NCI-H1105 treated with DMSO at 0.1 percent for 48 hours (cell line): ENCODE data around the gene SEMA6C.
"Not testable (repeated sequence)": the region's sequence is repeated elsewhere in the genome, so short reads cannot be mapped to it uniquely, and the experiment has no call there.

Source experiments
- DNase-seq: peaks from one replicate; lab custom pipeline; 2025; lab: John Stamatoyannopoulos, UW

SEMA6C gene, protein sequence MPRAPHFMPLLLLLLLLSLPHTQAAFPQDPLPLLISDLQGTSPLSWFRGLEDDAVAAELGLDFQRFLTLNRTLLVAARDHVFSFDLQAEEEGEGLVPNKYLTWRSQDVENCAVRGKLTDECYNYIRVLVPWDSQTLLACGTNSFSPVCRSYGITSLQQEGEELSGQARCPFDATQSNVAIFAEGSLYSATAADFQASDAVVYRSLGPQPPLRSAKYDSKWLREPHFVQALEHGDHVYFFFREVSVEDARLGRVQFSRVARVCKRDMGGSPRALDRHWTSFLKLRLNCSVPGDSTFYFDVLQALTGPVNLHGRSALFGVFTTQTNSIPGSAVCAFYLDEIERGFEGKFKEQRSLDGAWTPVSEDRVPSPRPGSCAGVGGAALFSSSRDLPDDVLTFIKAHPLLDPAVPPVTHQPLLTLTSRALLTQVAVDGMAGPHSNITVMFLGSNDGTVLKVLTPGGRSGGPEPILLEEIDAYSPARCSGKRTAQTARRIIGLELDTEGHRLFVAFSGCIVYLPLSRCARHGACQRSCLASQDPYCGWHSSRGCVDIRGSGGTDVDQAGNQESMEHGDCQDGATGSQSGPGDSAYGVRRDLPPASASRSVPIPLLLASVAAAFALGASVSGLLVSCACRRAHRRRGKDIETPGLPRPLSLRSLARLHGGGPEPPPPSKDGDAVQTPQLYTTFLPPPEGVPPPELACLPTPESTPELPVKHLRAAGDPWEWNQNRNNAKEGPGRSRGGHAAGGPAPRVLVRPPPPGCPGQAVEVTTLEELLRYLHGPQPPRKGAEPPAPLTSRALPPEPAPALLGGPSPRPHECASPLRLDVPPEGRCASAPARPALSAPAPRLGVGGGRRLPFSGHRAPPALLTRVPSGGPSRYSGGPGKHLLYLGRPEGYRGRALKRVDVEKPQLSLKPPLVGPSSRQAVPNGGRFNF

DNA sequence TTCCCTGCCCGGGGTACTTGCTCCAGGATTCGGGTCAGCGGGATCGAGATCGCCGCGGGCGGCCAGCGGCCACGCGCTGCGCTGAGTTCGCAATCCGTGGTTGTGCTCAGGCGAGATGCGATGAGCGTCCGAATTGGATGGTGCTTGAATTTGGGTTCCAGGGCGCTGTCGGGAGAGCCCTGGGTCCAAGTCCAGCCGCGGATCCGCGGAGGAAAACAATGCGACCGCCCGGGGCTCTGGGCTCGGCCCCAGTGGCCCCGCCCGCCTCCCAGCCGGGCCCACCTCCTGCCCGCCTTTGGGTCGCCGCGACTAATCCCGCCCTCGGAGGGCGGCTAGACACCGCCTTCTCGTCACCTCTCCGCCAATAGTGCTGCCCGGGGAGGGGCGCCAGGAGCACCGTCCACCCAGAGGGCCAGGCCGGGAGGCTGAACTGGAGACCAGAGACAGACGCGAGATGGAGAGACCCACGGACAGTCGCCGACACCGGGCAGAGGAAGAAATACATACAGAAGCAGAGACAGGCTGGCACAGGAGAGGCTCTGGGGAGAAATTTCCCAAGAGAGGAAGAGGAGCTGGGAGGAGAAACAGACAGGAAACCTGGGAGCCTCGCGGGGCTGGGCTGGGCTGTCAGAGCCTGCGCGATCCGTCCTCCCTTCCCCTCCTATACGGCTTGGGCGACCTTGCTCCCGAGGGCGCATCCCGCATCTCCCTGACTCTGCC, at the start of gene SEMA6C:
SEMA6C (minus strand) TSS at position 220 of the 720 bp plus-strand sequence. CDS start 4,010 bp downstream, outside the sequence.
- peak; percentile 87 for DNase-seq

DNA sequence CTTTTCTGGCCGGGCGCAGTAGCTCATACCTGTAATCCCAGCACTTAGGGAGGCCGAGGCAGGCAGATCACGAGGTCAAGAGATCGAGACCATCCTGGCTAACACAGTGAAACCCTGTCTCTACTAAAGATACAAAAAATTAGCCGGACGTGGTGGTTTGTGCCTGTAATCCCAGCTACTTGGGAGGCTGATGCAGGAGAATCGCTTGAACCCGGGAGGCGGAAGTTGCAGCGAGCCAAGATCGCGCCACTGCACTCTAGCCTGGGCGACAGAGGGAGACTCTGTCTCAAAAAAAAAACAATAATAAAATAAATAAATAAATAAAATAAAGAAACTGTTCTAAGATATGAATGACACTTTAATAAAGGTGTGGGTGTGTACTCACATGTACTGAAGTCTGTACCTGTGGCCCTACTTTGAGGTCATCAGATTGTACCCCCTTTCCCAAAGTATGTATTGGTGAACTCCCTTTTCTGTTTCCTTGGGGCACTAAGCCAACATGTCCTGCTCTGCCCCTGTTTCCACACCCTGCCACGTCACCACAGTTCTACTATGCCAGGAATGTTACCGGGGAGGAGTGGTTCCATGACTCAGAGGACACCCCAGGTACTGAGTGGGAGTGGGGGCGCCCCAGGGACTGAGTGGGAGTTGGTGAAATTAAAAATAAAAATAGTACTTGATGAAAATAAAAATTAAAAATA, 48.6 kb upstream of the SEMA6C start:
- DNase-seq = not testable (repeated sequence)

DNA sequence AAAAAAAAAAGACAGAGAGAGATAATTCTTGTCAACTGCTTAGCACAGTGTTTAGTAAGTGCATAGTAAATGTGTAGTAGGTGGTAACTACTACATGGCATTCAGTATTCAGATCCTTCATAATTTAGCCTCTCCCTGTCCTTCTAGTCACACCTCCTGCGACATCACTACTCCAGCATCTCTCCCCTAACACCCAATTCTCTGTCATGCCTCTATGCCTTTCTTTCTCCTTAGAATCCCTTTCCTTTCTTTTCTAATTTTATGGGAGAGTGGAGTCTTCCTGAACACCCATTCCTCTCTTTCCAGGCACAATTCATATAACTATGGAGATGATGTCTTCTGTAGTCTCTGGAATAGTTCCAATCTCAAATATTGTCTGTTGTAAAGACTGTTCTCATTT, 47.4 kb upstream of the SEMA6C start:
- no peak for DNase-seq

DNA sequence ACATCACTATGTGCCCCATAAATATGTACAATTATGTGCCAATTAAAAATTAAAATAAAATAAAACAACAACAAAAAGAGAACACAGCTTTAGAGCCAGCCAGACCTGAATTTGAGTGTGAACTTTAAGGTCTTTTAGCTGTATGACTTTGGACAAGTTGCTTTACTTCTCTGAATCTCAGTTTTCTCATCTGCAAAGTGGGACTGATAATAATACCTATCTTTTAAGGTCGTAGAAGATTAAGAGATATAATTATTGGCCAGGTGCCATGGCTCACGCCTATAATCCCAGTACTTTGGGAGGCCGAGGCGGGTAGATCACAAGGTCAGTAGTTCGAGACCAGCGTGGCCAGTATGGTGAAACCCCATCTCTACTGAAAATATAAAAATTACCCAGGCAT, 46.9 kb upstream of the SEMA6C start:
- no peak for DNase-seq

DNA sequence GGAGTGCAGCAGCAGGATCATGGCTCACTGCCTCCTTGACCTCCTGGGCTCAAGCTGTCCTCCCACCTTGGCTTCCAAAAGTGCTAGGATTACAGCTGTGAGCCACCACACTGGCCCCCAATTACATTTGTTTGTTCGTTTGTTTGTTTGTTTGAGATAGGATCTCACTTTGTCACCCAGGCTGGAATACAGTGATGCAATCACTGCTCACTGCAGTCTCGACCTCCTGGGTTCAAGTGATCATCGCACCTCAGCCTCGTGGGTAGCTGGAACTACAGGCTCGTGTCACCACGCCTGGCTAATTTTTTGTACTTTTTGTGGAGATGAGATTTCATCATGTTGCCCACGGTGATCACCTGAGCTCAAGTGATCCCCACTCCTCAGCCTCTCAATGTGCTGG, 45.6 kb upstream of the SEMA6C start:
- DNase-seq = no peak

DNA sequence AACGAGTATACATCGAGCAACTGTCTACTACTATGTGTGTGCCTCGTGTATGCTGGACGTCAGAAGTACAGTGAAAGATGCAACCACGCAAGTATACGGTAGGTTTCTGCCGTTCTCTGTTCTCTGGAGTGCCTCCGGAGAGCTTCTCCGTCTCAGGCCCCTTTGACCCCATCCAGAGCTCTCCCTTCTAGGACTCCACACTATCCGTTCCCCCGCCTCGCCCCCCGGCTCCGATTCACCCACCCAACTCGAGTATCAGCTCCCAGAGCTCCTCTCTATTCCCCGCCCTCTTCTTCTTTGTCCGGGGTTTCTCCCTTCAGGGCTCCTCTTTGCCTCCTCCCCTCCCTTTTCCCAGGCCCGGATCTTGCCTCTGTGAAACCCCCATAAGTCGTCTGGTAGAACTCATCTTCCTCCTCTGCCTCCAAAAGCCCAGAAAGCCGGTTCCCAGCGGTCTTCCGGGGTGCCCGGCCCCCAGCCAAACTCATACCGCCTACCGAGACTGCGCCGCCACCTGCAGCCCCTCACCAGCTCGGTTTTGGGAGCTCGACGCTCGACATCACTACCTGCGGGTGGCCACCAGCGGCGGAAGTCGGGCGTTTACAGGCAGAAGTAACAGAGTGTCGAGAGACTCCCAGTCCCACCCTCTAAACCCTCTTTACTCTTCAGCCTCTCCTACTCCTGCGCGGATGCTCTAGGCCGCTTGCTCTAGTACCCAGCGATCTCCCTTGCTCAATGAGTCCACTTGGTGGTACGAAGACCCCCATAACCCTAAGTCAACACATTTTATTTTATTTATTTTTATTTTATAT, 43.4 kb upstream of the SEMA6C start, which contains the start of gene VPS72:
VPS72 (minus strand) TSS at position 561 of the 809 bp plus-strand sequence; CDS start at position 485, 76 bp downstream.
- peak; percentile 92 for DNase-seq

DNA sequence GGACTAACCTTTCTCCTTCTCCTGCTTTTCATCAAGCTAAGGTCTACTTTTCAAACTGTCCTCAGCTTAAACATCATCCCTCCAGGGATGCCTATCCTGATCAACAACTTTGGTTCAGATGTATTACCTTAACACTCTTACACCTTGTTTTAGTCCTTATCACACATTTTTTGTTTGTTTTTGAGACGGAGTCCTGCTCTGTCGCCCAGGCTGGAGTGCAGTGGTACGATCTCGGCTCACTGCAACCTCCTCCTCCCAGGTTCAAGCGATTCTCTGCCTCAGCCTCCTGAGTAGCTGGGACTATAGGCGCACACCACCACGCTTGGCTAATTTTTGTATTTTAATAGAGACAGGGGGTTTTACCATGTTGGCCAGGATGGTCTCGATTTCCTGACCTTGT, 42.2 kb upstream of the SEMA6C start:
- DNase-seq = not testable (repeated sequence)

DNA sequence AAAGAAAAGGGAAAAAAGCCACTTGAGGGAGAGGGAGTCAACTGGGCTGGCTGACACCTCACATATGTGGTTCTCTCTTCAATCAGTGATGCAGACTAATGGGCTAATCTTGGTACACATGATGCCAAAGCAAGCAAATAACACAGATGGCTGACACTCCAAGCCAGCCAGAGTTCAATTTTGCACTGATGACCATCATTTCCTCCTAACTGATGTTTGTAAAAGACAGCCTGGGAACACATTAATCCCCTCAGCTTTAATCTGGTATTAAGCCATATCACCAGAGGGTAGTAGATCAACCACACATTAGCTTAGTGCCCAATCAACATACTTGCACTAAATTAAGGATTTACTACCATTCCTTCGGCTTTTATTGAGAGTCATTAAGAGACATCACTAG, 40.8 kb upstream of the SEMA6C start:
- DNase-seq = no peak

DNA sequence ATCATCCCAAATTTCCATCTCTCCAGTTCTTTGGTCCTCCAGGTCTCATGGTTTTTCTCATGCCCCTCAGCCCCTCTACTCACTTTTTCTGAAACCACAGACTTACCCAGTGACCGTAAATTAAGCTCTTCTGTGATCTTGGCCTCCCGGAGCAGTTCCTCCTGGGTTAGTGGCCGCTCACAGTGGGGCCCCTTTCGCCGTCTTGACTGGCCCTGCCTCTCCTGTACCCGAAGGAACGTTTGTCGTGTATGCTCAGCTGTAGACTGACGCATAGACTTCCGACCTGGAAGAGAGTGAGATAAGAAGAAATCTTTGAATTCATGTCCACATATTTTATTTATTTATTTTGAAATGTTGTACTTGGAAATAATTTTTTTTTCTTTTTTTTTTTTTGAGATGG, 37.8 kb upstream of the SEMA6C start:
- DNase-seq = no peak

DNA sequence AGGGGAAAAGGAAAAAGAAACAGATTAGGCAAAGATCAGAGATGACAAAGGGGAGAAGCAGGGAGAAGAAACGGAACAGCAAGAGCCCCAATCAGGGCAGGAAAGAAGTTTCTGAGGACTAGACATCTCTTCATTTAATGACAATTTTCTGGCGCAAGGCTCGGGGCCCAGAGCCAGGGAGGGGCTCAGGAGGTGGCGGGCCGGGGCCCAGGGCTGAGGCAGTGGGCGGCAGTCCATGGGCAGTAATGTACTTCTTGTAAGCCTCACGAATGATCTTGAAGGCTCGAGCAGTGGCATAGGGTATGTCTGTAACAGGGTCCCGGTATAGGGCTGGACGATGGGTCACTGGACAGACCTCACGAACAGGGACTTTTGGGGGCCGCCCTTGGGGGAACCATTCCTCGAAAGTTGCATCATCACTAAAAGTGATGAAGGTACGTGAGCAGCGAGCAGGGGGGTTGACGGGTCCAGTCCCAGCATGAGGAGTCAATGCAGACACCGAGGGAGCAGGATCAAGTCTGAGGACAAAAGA, 30.1 kb upstream of the SEMA6C start:
- no peak for DNase-seq

DNA sequence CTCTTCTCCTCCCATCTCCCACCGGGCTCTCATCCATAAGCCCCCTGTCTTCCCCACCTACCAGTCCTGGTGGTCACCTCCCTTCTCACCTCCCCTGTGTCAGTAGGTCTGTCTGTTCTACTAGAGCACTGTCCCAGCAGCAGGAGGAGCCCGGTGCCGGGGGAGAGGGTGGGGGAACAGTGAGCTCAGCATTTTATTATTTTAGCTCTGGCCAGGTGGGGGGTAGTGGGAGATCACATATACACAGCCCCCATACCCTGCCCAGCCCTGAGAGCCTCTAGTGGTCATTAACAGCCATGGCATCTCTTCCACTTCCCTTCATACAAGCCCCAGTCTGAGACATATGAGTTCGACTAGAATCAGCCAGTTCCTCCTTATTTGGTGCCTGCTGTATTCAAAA, 29.4 kb upstream of the SEMA6C start, which contains the start of gene TMOD4:
TMOD4 (minus strand) TSS at position 119 of the 400 bp plus-strand sequence. CDS start 1,106 bp downstream, outside the sequence.
- DNase-seq = no peak

DNA sequence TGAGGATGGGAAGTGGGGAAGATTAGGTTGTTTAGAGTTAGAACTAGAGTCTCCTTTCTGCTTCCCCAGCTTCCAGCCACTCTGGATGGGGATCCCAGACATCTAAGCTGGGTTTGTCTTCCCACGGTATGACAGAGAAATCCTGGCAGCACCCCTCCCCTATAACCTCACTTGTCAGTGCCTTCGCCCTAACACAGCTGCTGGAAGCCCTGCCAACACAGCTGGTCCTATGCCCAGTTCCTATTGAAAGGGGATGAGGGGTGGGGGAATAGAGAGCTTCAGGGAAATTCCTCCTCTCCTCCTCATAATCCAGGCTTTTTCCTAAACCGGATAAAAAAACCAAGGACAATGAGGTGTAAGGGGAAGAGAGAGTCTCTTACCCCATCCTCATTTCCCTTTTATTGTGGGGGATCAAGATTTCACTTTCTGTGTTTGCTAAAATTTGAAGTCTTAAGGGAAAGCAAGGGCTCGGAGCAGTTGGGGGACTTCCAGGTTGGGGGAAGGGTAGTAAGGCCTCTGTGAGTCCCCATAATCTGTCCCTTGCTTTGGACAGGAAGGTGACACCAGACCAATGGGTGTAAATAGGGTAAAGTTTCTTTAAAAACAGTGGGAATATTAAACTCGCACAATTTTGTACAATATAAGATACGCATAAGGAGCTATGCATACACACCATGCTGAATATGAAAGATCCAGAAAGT, 28.8 kb upstream of the SEMA6C start:
- no peak for DNase-seq

DNA sequence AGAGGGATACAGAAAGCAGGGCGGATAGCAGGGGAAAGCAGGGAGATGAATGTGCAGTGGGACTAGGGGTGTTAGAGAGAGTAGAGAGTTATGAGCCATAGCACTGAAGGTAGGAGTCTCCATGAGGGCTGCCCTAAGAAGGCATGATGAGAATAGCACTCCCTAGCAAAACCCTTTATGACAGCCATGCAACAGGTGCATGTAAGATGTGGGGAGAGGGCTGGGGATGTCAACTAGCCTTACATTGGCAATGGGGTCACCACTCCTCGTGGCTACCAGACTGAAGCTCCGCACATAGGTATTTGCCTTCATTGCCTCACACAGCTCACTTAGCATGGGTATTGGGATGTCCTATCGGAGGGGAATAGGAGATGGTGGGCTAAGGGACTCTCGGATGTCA, 24.8 kb upstream of the SEMA6C start:
- no peak for DNase-seq

DNA sequence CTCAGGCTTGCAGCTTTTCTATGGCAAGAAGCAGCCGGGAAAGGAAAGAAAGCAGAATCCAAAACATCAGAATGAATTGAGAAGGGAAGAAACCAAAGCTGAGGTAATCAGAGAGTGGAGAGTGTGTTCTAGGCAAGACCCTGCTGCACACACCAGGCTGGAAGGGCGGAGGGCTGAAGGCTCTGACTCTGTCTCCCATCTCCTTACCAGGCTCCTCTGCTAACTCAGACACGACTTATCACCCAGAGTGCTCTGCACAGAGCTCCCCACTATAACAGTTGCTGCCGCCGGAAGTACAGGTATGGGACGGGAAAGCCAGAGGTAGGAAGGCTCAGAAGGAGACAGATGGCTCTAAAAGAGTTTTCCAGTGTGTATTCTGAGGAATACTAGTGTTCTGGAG, 20.7 kb upstream of the SEMA6C start:
- DNase-seq = no peak

DNA sequence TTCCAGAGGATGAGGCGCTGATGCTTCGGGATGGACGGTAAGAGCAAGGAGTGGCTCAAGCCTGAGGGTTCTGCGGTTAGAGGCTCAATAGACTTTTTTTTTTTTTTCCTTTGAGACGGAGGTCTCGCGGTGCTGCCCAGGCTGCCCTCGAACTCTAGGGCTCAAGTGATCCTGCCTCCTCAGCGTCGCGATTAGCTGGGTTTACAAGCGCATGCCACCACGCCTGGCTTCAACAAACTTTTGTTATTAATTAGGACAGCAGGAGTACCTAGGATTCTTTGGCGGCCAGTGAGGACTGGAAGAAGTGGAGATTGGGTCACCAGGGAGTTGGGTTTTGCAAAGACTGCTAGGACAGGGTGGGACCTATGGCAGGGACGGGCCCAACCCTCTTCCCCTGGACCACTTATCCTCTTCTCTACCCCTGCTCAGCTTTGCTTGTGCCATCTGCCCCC, 20.1 kb upstream of the SEMA6C start:
- no peak for DNase-seq

DNA sequence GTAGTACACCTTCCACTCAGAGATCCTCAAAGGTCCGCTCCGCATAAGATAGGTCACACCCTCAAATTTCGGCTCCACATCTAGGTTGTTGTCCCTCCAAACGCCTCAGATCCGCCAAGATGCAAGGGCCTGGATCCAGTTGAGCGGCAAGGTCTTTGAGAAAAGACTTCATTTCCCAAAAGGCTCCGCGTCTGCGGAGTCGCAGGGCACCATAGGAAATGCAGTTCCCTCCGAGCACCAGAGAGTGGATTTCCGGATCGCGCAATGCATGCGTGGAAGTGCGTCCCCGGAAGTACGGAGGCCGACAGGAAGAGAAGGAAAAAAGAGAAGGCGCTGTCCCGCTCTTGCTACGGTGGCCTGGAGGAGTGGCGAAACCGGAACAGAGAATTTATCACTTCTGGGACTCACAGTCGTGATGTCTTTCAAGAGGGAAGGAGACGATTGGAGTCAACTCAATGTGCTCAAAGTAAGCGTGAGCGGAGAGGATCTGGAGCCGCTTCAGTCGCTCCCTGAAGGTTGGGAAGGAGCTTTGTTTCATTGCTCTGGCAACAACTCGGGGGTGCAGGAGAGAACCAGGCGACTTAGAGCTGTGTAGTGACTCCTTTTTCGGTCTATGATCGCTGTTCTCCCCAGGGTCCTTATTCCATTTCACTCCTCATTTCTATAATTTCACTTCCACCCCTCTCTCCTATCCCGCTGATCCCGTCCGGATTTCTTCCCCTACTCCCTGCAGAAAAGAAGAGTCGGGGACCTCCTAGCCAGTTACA, 19.5 kb upstream of the SEMA6C start, which contains the start of the genes LYSMD1 and SCNM1:
LYSMD1 (minus strand) TSS at position 165 of the 767 bp plus-strand sequence. CDS start 644 bp downstream, outside the sequence.
SCNM1 (plus strand) TSS at position 407 of the 767 bp plus-strand sequence; CDS start at position 416, 9 bp downstream.
- peak; percentile 97 for DNase-seq

DNA sequence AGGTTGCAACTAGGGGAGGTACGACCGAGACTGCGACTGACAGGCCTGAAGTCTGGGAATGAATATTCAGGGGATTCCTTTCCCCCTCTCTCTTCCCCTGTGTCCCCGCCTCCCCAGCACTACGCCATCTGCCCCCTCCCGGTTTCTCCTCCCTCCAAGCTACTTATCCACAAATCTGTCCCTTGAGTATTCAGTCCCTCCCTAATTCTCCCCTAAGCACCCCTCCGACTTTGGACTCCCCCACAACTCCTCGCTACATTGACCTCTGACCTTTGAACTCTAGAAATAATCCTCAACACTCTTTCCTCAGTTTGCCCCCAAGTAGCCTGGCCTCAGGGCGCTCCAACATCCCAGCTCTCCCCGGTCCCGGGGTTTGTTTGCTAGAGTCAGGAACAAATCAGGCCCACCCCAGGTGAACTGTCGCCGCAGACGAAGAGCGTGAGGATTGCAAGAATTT, 18.9 kb upstream of the SEMA6C start:
- DNase-seq = peak; percentile 41

DNA sequence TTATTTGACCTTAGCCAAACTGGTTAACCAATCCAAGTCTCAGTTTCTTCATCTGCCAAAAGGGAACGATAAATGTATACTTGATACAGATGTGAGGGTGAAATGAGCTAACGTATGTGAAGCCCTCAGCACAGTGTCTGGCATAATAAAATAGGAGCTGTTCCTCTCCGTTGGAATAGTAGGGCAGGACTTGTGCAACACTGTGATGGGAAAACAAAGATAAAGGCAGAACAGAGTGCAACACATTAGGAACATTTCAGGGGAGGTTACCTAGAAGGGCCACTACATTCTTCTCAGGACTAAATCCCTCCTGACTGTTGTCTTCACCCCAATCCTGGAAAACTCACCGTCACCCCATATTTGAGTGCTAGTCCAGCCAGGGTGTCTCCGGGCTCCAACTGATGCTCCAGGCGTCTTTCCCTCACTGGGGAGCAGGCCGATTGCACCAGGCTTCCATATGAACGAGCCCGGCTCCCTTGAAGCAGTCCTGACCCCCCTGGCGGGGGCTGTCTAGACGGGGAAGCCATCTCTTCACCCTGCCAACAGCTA, 18.4 kb upstream of the SEMA6C start:
- no peak for DNase-seq
